GM19438 (cell line): ENCODE measurements around the gene PTPRCAP.
"Not testable (repeated sequence)": the region's sequence is repeated elsewhere in the genome, so short reads cannot be mapped to it uniquely, and the experiment has no call there.

Experiments used
- ATAC-seq: cut with Tn5 transposase; IDR thresholded peaks from one replicate; pipeline ENCODE4 v1.9.1; 2021; ENCODE audit warnings: low read depth; ENCODE audit not compliant: unreplicated experiment

PTPRCAP gene

DNA sequence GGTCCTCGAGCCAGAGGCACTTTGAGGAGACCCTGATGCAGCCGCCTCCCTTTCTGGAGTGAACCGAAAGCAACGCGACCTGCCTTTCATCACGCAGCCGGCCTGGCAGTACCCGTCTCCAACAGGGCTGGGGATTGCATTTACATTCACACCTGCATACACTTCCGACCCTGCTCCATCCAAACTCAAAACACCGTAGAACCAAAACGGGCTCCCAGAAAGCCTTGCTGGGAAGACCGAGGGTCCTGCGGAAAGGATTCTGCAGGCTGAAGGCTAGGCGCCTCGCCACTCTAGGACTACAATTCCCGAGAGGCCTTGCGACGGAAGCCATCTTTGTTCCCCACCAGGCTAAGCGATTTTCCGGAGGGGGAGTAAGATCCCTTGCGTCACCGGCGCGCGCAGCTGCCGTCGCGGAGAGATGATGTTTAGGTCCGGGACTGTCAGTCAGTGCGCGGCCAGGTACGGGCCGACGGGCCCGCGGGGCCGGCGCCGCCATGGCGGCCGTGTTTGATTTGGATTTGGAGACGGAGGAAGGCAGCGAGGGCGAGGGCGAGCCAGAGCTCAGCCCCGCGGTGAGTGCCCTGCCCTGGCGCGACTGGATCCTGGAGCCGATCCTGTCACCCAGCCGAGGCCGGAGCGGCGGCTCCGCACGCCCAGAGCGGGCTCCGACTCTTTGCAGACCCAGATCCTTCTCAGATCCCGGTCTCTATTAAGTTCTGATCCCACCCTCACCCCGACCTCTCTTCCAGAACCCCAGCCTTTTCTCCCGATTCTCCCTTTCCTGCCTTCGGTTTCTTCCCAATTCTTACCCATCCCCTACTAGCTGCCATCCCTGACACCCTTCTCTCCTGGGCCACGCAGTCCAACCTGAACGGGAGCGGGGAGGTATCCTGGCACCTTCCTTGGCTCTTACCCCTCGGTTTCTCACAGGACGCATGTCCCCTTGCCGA lies 9.2 kb downstream of the PTPRCAP start, which contains the start of gene RPS6KB2:
RPS6KB2 (plus strand) TSS at position 443 of the 950 bp plus-strand sequence; CDS start at position 495, 52 bp downstream.
- peak; percentile 77 for ATAC-seq

DNA sequence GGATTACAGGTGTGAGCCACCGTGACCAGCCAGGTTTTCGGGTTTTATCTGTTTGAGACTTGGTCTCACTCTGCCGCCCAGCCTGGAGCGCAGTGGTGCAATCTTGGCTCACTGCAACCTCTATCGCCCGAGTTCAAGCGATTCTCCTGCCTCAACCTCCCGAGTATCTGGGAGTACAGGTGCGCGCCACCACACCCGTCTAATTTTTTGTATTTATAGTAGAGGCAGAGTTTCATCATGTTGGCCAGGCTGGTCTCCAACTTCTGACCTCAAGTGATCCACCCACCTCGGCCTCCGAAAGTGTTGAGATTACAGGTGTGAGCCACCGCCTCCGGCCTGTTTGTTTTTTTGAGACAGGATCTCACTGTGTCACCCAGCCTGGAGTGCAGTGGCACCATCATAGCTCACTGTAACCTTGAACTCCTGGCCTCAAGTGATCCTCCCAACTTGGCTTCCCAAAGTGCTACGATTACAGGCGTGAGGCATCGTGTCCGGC lies 10.1 kb downstream of the PTPRCAP start:
- not testable (repeated sequence) for ATAC-seq

DNA sequence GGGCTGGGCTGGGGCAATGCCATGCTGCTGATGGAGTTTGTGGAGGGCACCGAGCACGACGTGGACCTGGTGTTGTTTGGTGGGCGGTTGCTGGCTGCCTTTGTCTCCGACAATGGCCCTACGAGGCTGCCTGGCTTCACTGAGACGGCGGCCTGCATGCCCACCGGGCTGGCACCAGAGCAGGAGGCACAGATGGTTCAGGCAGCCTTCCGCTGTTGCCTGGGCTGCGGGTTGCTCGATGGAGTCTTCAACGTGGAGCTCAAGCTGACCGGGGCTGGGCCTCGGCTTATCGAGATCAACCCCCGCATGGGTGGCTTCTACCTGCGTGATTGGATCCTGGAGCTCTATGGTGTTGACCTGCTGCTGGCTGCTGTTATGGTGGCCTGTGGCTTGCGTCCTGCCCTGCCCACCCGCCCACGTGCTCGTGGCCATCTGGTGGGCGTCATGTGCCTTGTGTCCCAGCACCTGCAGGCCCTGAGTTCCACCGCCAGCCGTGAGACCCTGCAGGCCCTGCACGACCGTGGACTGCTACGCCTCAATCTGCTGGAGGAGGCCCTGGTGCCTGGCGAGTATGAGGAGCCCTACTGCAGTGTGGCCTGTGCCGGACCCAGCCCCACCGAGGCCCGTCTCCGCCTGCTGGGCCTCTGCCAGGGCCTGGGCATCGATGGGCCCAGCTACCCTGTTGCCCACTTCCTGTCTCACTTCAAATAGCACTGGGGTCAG lies 13.4 kb downstream of the PTPRCAP start:
- no peak for ATAC-seq

DNA sequence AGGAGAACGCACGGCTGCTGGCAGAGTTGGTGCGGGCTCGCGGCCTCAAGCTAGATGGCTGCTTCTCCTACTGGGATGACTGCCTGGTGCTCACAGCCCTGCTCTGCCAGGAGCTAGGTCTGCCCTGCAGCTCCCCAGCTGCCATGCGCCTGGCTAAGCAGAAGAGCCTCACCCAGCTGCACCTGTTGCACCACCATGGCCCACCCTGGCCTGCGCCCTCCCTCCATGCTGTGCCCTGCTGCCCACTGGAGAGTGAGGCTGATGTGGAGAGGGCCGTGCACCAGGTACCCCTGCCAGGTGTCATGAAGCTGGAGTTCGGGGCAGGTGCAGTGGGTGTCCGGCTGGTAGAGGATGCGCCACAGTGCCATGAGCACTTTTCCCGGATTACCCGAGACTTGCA lies 14.0 kb downstream of the PTPRCAP start:
- no peak for ATAC-seq

DNA sequence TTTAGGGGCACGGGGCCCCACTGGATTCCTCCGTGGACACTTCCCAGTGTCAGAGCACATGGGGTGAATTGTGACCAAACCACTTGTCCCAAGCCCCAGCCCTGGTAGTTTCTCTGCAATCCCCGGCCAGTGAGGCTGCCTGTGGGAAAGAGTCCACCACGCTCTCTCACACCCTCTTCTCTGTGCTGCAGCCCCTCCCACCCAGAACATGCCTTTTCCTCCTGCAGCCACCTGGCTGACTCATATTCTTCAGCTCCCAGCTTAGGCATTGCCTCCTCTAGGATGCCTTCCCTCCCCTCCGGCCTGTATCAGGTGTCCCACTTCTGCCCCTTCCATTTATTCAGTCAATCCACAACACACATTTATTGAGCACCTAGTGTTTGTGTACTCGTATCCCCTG lies 14.6 kb downstream of the PTPRCAP start:
- ATAC-seq, result no peak

DNA sequence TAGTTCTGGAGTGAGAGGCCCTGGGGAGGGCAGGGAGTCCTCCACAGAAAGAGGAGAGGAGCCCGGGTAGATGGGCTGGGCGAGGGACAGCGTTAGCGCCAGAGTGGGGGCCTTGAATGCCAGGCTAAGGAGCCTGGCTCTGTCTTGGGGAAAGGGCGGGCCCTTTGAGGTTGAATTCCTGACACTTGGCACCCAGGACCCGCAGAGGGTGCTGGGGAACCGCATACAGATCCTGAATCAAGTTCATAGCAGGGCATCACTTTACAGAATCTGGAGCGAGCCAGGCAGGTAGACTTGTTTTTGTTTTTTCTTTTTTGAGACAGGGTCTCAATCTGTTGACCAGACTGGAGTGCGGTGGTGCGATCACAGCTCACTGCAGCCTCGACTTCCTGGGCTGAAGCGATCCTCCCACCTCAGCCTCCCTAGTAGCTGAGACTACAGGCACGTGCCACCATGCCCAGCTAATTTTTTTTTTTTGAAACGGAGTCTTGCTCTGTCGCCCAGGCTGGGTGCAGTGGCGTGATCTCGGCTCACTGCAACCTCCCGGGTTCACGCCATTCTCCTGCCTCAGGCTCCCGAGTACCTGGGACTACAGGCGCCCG lies 16.0 kb downstream of the PTPRCAP start:
- no peak for ATAC-seq

DNA sequence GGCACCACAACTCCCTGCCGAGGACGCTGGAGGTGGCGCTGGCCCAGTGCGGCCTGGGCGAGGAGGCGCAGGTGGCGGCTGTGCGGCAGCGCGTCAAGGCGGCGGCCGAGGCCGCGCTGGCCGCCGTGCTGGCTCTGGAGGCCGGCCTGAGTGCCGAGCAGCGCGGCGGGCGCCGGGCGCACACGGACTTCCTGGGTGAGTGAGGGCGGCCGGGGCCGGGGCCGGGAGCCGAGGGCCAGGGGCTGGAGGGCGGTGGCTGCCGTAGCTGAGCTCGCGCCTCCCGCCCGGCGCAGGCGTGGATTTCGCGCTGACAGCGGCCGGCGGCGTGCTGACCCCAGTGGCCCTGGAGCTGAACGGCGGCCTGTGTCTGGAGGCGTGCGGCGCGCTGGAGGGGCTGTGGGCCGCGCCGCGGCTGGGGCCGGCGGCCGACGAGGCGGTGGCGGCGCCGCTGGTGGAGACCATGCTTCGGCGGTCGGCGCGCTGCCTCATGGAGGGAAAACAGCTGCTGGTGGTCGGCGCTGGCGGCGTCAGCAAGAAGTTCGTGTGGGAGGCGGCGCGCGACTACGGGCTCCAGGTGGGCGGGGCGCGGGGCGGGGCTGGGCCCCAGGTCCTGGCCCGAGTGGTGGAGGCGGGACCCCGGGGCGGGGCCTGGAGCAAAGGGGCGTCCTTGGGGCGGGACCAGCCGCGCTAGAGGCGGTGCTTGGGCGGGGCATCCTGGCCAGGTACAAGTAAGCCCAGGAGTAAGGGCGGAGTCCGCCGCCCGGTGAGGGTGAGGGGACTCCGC lies 16.6 kb downstream of the PTPRCAP start:
- peak; percentile 78 for ATAC-seq

DNA sequence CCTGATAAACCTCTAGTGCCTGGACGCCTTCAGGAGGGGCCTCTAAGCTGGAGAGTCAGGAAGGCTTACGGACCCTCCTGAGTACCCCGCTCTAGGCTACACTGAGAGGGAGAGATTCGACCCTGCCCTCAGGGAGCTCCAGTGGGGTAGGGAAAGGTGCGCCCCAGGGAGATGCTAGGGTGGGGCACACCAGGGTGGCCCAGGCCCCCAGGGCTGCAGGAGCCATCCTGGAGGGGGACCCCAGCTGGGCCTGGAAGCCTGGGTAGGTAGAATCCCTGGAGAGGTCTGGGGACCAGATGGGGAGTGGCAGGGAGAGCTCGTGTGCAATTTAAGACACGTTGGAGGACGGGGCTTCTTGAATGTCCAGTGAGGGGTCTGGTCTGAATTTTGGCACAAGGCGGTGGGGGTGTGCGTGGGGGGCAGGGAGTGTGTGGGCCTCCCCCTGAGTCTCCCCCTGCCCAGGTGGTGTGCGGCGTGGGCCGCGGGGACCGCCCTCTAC lies 17.3 kb downstream of the PTPRCAP start:
- ATAC-seq, result no peak

DNA sequence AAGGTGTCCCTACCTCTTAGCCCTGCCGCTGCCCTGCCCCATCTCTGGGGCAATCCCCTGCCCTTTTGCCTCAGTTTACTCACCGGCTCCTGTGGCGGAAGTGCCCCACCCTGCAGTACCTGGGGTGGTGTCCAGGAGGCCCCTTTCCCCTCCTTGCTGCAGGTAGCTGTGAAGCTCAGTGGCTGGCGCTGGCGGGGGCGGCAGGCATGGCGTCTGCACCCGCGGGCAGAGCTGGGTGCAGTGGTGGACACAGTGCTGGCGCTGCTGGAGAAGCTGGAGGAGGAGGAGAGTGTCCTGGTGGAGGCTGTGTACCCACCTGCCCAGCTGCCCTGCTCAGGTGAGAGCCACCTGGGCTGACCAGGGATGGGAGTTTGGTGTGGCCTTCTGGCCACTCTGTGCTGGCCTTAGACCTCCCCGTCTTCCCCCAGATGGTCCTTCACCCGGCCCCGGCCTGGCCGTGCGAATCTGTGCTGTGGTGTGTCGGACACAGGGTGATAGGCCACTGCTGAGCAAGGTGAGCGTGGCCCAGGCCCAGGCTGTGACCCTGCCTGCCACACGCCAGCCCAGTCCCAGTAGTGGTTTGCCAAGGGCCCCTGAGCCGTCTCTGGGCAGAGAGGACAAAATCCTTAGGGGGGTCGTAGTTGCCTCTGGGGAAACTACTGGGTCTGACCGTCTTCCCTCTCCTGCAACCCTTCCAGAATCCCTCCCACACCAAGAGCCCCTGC lies 18.0 kb downstream of the PTPRCAP start:
- no peak for ATAC-seq

DNA sequence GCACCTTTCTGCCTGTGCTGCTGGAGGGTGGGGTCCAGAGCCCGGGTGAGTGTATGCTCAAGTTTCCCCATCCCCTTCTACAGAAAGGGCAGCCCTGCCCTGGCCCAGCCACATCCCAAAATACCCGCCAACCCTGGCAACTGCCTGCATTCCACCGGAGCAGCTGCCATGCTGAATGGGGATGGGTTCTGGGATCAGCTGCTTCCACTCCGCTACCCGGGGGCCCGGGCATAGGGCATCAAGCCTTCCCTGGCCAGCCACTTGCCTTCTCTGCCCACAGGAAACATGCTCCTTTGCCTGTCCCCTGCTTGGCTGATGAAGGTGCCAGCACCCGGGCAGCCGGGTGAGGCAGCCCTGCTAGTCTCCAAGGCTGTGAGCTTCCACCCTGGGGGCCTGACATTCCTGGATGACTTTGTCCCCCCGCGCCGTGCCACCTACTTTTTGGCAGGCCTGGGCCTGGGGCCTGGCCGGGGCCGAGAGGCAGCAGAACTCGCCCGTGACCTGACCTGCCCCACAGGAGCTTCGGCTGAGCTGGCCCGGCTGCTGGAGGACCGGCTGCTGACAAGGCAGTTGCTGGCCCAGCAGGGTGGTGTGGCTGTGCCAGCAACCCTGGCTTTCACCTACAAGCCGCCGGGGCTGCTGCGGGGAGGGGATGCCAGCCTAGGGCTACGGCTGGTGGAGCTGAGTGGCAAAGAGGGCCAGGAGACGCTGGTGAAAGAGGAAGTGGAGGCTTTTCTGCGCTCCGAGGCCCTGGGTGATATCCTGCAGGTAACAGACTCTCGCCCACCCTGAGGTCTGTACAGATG lies 18.8 kb downstream of the PTPRCAP start:
- no peak for ATAC-seq

DNA sequence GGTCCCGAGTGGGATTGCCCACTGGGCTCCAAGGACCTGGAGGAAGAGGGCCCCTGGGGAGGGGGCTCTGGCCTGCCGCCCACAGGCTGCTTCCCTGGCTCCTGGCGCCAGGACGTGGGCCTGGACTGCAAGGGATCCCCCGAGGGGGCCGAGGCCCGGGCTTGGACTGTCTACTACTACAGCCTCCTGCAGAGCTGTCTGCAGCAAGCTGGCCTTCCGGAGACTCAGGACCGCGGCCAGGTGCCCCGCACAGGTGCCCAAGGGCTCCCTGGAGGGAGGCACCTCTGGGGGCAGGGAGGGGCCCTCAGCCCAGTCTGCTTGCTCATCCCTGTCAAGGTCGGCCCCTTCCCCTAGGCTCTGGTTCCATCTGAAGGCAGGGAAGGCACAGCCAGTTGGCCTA lies 20.1 kb downstream of the PTPRCAP start:
- ATAC-seq, result no peak

DNA sequence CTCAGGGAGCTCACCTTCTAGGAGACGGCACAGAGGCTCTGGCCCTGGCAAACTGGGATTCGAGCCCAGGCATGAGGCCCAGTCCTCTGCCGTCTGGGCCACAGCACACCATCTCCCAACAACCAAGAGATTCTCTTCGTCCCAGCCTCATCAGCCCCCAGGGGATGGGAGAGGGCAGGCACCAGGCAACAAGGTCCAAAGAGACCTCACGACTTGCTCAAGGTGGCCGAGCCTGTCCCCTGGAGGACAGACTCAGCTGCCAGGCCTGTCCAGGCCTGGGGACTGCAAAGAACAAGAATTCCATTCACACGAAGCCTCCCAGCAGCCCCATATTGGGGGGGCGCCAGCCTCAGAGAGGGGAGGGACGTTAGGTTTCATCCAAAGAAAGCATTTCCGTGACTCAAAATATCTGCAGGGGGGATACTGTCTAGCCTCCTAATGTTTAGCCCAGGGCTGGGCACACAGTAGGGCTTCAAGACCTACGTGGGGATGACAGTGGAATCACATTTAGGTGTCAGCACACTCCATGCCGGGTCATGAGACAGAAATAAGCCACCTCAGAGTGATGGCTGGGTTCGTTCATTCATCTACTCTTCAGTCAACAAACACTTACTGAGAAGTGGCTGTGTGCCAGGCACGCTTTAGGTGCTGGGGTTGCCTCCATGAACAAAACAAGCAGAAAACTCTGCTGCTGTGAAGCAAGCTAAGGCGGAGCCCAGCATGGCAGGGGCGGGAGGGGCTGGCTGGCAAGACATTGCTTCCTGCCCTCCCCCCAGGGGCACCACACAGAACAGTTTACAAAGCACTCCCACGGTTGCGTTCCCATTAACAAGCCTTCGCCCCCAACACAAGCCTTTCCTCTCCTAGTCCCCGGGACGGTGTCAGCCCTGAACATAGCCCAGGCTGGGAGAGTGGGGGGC lies 20.8 kb downstream of the PTPRCAP start:
- no peak for ATAC-seq

DNA sequence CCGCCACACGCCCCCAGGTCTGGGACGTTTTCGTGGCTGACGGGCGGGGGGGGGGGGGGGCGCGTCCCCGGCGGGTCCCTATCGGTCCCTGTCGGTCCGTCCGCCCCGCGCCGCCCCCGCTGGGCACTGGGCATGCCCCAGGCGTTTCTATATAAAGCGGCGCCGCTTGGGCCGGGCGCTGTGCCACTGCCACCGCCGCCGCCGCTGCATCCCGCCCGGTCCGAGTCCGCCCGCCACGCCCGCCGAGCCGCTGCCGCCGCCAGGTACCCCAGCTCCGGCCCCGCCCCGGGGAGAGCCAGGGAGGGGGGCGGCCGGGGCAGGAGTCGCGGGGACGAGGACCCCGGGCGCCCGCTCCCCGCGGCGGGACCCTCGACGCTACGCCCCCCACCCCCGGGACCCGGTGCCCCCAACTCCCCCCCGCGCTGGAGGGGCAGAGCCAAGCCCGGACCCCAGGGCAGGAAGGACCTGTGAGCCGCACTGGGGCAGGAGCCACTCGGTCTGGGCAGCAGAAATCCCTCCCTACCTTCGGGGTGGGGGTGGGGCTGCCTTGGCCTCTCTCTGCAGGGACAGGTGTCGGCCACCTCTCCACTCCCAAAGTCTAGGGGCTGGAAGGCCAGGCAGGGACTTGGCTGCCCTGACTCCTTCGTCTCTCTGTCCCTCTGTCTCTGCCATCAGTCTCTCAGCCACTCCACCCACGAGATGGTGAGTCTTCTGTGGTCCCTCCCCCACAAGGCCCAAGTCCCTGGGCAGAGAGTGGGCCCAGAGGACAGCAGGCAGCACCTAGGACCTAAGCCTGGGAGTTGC lies 21.8 kb downstream of the PTPRCAP start, which contains the start of gene CARNS1:
CARNS1 (plus strand) TSS at position 178 of the 804 bp plus-strand sequence; CDS start at position 700, 522 bp downstream.
- ATAC-seq, result no peak

DNA sequence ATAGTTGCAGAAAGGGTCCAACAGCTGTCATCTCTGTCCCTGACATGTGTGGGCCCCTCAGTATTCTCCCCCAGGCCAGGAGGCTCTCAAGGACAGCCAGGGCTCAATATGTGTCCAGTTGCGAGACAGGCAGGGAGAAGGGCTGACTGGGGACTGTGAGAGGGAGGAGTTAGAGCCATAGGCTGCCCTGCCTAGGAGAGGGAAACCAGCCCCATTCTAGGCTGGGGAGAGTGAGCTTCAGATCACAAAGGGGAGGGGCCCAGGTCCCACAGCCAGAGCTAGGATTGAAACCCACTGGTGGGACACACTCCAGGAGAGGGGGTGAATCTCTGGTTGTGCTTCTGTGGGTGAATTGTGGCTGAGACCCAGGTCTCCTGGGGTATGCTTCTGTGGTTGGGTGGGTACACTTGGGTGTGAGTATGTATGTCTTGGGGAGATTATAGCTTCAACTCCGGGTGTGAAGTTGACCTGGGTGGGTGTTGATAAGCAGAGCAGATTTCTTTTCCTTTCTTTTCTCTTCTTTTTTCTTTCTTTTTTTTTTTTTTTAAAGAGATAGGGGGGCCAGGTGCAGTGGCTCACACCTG lies 24.1 kb downstream of the PTPRCAP start:
- ATAC-seq, result no peak

DNA sequence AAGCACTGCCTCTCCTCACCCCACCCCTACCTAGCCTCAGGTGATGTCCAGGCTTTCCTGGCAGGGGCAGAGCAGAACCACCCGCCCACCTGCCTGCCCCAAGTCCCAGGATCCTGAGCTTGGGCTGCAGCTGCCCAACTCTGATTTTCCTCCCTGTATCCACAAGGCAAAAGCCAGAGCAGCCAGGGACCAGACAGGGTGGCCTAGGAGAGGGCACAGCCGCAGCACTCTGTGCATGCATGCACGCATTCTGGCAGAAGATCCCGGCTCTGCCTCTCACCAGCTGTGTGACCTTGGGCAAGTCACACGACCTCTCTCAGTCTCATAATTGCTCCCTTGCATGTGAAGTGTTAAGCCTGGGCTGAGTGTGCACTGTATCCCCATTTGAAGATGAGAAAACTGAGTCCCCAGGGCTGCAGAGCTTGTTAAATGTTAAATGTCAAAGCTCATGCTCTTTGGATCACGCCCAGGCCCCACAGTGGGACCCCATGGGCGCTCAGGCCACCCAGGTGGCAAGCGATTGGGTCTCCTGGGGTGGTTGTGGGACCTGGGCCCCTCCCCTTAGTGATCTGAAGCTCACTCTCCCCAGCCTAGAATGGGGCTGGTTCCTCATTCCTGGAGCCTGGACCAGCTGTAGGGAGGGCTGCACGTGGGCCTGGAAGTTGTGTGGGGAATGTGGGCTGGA lies 24.8 kb downstream of the PTPRCAP start:
- no peak for ATAC-seq

DNA sequence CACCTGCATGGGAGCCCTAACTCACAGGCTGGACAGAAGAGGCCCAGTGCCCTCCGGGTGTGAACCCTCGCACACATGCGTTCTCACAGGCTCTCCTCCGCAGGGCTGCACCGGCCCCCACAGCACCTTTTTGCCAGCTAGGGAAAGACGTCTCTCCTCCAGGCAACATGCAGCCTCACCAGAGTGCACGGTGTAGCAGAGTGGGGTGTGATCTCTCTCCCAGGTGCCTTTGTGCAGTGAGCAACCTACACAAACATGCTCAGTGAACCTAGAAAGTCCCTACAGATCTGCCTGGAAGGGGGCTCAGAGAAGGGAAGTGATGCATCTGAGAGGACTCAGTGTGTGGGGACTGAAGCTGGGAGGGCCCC lies 25.7 kb downstream of the PTPRCAP start:
- ATAC-seq, result no peak
